Measurements from ENCODE around the gene TRPM1.

Gene TRPM1

GRCh38 chr15:31080591-31081014, 20.9 kb downstream of the TRPM1 start:
- H3K27ac ChIP-seq (ENCODE audit: low read length): no peak overlapping the region
- H3K4me3 ChIP-seq (ENCODE audit: low read depth in 1 of 2, low read length in 2 of 2): peak overlapping the region; percentile 37 to 57
- H3K36me3 ChIP-seq (ENCODE audit: control insufficient read depth in 1 of 2, insufficient read depth in 2 of 2, low read length in 2 of 2): no peaks in the 10 kb centered on the region
- H3K9me3 ChIP-seq (ENCODE audit: control insufficient read depth in 1 of 2, low read length in 2 of 2): no peaks in the 10 kb centered on the region
- H3K27me3 ChIP-seq (ENCODE audit: low read depth, low read length): no peaks in the 10 kb centered on the region
- H3K4me1 ChIP-seq (ENCODE audit: control insufficient read depth in 1 of 2, insufficient read depth in 2 of 2, low read length in 2 of 2): no peaks in the 10 kb centered on the region

GRCh38 chr15:31079519-31079918, 22.0 kb downstream of the TRPM1 start:
- H3K27me3 ChIP-seq (ENCODE audit: low read depth, low read length): no peaks in the 10 kb centered on the region
- no peak overlapping the region for H3K4me3 ChIP-seq (ENCODE audit: low read depth in 1 of 2, low read length in 2 of 2)
- no peaks in the 10 kb centered on the region for H3K4me1 ChIP-seq (ENCODE audit: control insufficient read depth in 1 of 2, insufficient read depth in 2 of 2, low read length in 2 of 2)
- H3K36me3 ChIP-seq (ENCODE audit: control insufficient read depth in 1 of 2, insufficient read depth in 2 of 2, low read length in 2 of 2): no peaks in the 10 kb centered on the region
- no peak overlapping the region for H3K27ac ChIP-seq (ENCODE audit: low read length)
- no peaks in the 10 kb centered on the region for H3K9me3 ChIP-seq (ENCODE audit: control insufficient read depth in 1 of 2, low read length in 2 of 2)

GRCh38 chr15:31078471-31078870, 23.1 kb downstream of the TRPM1 start:
- Histone ChIP-seq H3K4me1 (ENCODE audit: control insufficient read depth in 1 of 2, insufficient read depth in 2 of 2, low read length in 2 of 2) (no peaks in the 10 kb centered on the region), H3K27ac (ENCODE audit: low read length) (no peak overlapping the region), H3K27me3 (ENCODE audit: low read depth, low read length) (no peaks in the 10 kb centered on the region), H3K9me3 (ENCODE audit: control insufficient read depth in 1 of 2, low read length in 2 of 2) (no peaks in the 10 kb centered on the region), H3K36me3 (ENCODE audit: control insufficient read depth in 1 of 2, insufficient read depth in 2 of 2, low read length in 2 of 2) (no peaks in the 10 kb centered on the region), H3K4me3 (ENCODE audit: low read depth in 1 of 2, low read length in 2 of 2) (no peak overlapping the region)

- Histone ChIP-seq H3K4me1 (ENCODE audit: control insufficient read depth in 1 of 2, insufficient read depth in 2 of 2, low read length in 2 of 2) (no peaks in the 10 kb centered on the region), H3K4me3 (ENCODE audit: low read depth in 1 of 2, low read length in 2 of 2) (no peak overlapping the region), H3K27me3 (ENCODE audit: low read depth, low read length) (no peaks in the 10 kb centered on the region), H3K27ac (ENCODE audit: low read length) (no peak overlapping the region), H3K36me3 (ENCODE audit: control insufficient read depth in 1 of 2, insufficient read depth in 2 of 2, low read length in 2 of 2) (no peaks in the 10 kb centered on the region), H3K9me3 (ENCODE audit: control insufficient read depth in 1 of 2, low read length in 2 of 2) (no peaks in the 10 kb centered on the region)
Measured at GRCh38 chr15:31077941-31078340, 23.6 kb downstream of the TRPM1 start.

- no peaks in the 10 kb centered on the region for H3K27me3 ChIP-seq (ENCODE audit: low read depth, low read length)
- no peaks in the 10 kb centered on the region for H3K4me1 ChIP-seq (ENCODE audit: control insufficient read depth in 1 of 2, insufficient read depth in 2 of 2, low read length in 2 of 2)
- H3K36me3 ChIP-seq (ENCODE audit: control insufficient read depth in 1 of 2, insufficient read depth in 2 of 2, low read length in 2 of 2): no peaks in the 10 kb centered on the region
- H3K9me3 ChIP-seq (ENCODE audit: control insufficient read depth in 1 of 2, low read length in 2 of 2): no peaks in the 10 kb centered on the region
- H3K27ac ChIP-seq (ENCODE audit: low read length): no peak overlapping the region
- H3K4me3 ChIP-seq (ENCODE audit: low read depth in 1 of 2, low read length in 2 of 2): no peak overlapping the region
Measured at GRCh38 chr15:31077181-31077580, 24.3 kb downstream of the TRPM1 start.

- no peaks in the 10 kb centered on the region for H3K4me1 ChIP-seq (ENCODE audit: control insufficient read depth in 1 of 2, insufficient read depth in 2 of 2, low read length in 2 of 2)
Measured at GRCh38 chr15:31074321-31074720, 27.2 kb downstream of the TRPM1 start.

GRCh38 chr15:31070867-31071266, 30.7 kb downstream of the TRPM1 start:
- no peaks in the 10 kb centered on the region for H3K9me3 ChIP-seq (ENCODE audit: control insufficient read depth in 1 of 2, low read length in 2 of 2)
- H3K27me3 ChIP-seq (ENCODE audit: low read depth, low read length): no peaks in the 10 kb centered on the region
- no peaks in the 10 kb centered on the region for H3K36me3 ChIP-seq (ENCODE audit: control insufficient read depth in 1 of 2, insufficient read depth in 2 of 2, low read length in 2 of 2)
- H3K27ac ChIP-seq (ENCODE audit: low read length): no peak overlapping the region
- H3K4me1 ChIP-seq (ENCODE audit: control insufficient read depth in 1 of 2, insufficient read depth in 2 of 2, low read length in 2 of 2): no peaks in the 10 kb centered on the region
- H3K4me3 ChIP-seq (ENCODE audit: low read depth in 1 of 2, low read length in 2 of 2): no peak overlapping the region

More at GRCh38 chr15:31074321-31074720, 27.2 kb downstream of the TRPM1 start:
- no peak overlapping the region for H3K4me3 ChIP-seq (ENCODE audit: low read depth in 1 of 2, low read length in 2 of 2)
- H3K9me3 ChIP-seq (ENCODE audit: control insufficient read depth in 1 of 2, low read length in 2 of 2): no peaks in the 10 kb centered on the region
- H3K36me3 ChIP-seq (ENCODE audit: control insufficient read depth in 1 of 2, insufficient read depth in 2 of 2, low read length in 2 of 2): no peaks in the 10 kb centered on the region
- no peak overlapping the region for H3K27ac ChIP-seq (ENCODE audit: low read length)
- H3K27me3 ChIP-seq (ENCODE audit: low read depth, low read length): no peaks in the 10 kb centered on the region

- Histone ChIP-seq H3K27ac (ENCODE audit: low read length) (no peak overlapping the region), H3K4me3 (ENCODE audit: low read depth in 1 of 2, low read length in 2 of 2) (no peak overlapping the region), H3K4me1 (ENCODE audit: control insufficient read depth in 1 of 2, insufficient read depth in 2 of 2, low read length in 2 of 2) (no peaks in the 10 kb centered on the region), H3K36me3 (ENCODE audit: control insufficient read depth in 1 of 2, insufficient read depth in 2 of 2, low read length in 2 of 2) (no peaks in the 10 kb centered on the region), H3K9me3 (ENCODE audit: control insufficient read depth in 1 of 2, low read length in 2 of 2) (no peaks in the 10 kb centered on the region), H3K27me3 (ENCODE audit: low read depth, low read length) (no peaks in the 10 kb centered on the region)
Measured at GRCh38 chr15:31069360-31070000, 32.0 kb downstream of the TRPM1 start.

- Histone ChIP-seq H3K9me3 (ENCODE audit: control insufficient read depth in 1 of 2, low read length in 2 of 2) (no peaks in the 10 kb centered on the region), H3K27ac (ENCODE audit: low read length) (no peak overlapping the region), H3K27me3 (ENCODE audit: low read depth, low read length) (no peaks in the 10 kb centered on the region)
Measured at GRCh38 chr15:31067890-31068603, 33.5 kb downstream of the TRPM1 start.

GRCh38 chr15:31065824-31066223, 35.7 kb downstream of the TRPM1 start:
- Histone ChIP-seq H3K27ac (ENCODE audit: low read length) (no peak overlapping the region), H3K27me3 (ENCODE audit: low read depth, low read length) (no peaks in the 10 kb centered on the region), H3K36me3 (ENCODE audit: control insufficient read depth in 1 of 2, insufficient read depth in 2 of 2, low read length in 2 of 2) (no peaks in the 10 kb centered on the region), H3K4me3 (ENCODE audit: low read depth in 1 of 2, low read length in 2 of 2) (no peak overlapping the region), H3K4me1 (ENCODE audit: control insufficient read depth in 1 of 2, insufficient read depth in 2 of 2, low read length in 2 of 2) (no peaks in the 10 kb centered on the region), H3K9me3 (ENCODE audit: control insufficient read depth in 1 of 2, low read length in 2 of 2) (no peaks in the 10 kb centered on the region)

More at GRCh38 chr15:31067890-31068603, 33.5 kb downstream of the TRPM1 start:
- H3K4me1 ChIP-seq (ENCODE audit: control insufficient read depth in 1 of 2, insufficient read depth in 2 of 2, low read length in 2 of 2): no peaks in the 10 kb centered on the region
- no peak overlapping the region for H3K4me3 ChIP-seq (ENCODE audit: low read depth in 1 of 2, low read length in 2 of 2)
- no peaks in the 10 kb centered on the region for H3K36me3 ChIP-seq (ENCODE audit: control insufficient read depth in 1 of 2, insufficient read depth in 2 of 2, low read length in 2 of 2)

GRCh38 chr15:31062911-31063310, 38.6 kb downstream of the TRPM1 start:
- Histone ChIP-seq H3K4me3 (ENCODE audit: low read depth in 1 of 2, low read length in 2 of 2) (no peak overlapping the region), H3K36me3 (ENCODE audit: control insufficient read depth in 1 of 2, insufficient read depth in 2 of 2, low read length in 2 of 2) (no peaks in the 10 kb centered on the region), H3K27ac (ENCODE audit: low read length) (no peak overlapping the region), H3K27me3 (ENCODE audit: low read depth, low read length) (no peaks in the 10 kb centered on the region), H3K9me3 (ENCODE audit: control insufficient read depth in 1 of 2, low read length in 2 of 2) (no peaks in the 10 kb centered on the region), H3K4me1 (ENCODE audit: control insufficient read depth in 1 of 2, insufficient read depth in 2 of 2, low read length in 2 of 2) (no peaks in the 10 kb centered on the region)
